Adrenal gland (tissue), 12 donors: Measurements from ENCODE around the gene UVRAG. TPM values are rescaled to one million over a fixed set of nuclear protein-coding genes. Genes with fewer than 3 reads are reported as not detected.

Experiments used
- DNase-seq, 7 donors: peaks; one replicate each; pipeline ENCODE4 v3.0.0-alpha.2; 2019 to 2020
- H3K27ac ChIP-seq, 5 donors: fragments of 200-600 bp; sonication (generic) in 4 of 5; 1 replicate in 3 of 5; 2 replicates in 2 of 5; pipeline versions ENCODE4 v1.5.1 to v1.8.0; 2016 to 2020; ENCODE audit warnings: mild to moderate bottlenecking in 1 of 5
- H3K27me3 ChIP-seq: fragments of 200-600 bp; 2 replicates; pipeline ENCODE4 v1.8.0; 2021
- H3K36me3 ChIP-seq, 2 donors: fragments of 200-600 bp; replicated peaks in 1 of 2; 1 replicate in 1 of 2; 2 replicates in 1 of 2; pipeline versions ENCODE4 v1.5.1 to v1.8.0; 2018 to 2022
- H3K4me1 ChIP-seq, 2 donors: fragments of 200-600 bp; replicated peaks in 1 of 2; 1 replicate in 1 of 2; 2 replicates in 1 of 2; pipeline versions ENCODE4 v1.5.1 to v1.8.0; 2018 to 2021
- H3K4me3 ChIP-seq, 4 donors: fragments of 200-600 bp; sonication (generic) in 3 of 4; one replicate each; pipeline ENCODE4 v1.5.1; 2016 to 2018
- H3K9me3 ChIP-seq, 3 donors: fragments of 200-600 bp; sonication (generic) in 1 of 3; replicated peaks in 1 of 3; 1 replicate in 2 of 3; 2 replicates in 1 of 3; pipeline versions ENCODE4 v1.5.1 to v1.8.0; 2016 to 2021
- POLR2A ChIP-seq, 2 donors: fragments of 450-650 bp; IDR thresholded peaks; one replicate each; pipeline ENCODE4 v1.6.1; 2017; ENCODE audit warnings: antibody characterized with exemption in 2 of 2, mild to moderate bottlenecking in 2 of 2, moderate library complexity in 1 of 2
- WGBS, 4 donors: extraction: QIAGEN DNeasy Blood & Tissue Kit in 2 of 4; methylation state at CpG; one replicate each; pipeline versions ENCODE4 v1.1.5 to v1.1.7; 2013 to 2017; 5-methylcytosine and 5-hydroxymethylcytosine counted together
- intact Hi-C, 2 donors: fragments of 100-400 bp; cut with DNase I; formaldehyde crosslinking; loops; one replicate each; pipeline versions ENCODE4 v1.14.1 to v1.15.0; 2022 to 2023
- polyA plus RNA-seq, 3 donors: library from polyadenylated mRNA; stranded (reverse); fragments of 200-250 nt in 2 of 3; fragments of 350-450 nt in 1 of 3; fragmentation: Illumina TruSeq in 1 of 3; extraction: RNeasy Lipid Tissue Mini Kit (QIAGEN cat#74804) in 1 of 3; gene quantifications; one replicate each; pipeline ENCODE4 v1.2.3, GENCODE V29; 2013 to 2014
- total RNA-seq, 9 donors: library from RNA; depleted of rRNA in 4 of 9; stranded (reverse); fragments of >200 nt in 4 of 9; fragments of 120-200 nt in 1 of 9; fragmentation: NEBNext Ultra II Directional in 1 of 9; extraction: Animal tissue kit (Norgen Biotek cat#: 25700) in 1 of 9; gene quantifications; one replicate each; pipeline versions ENCODE4 v1.1.0 to v1.2.4, GENCODE V29; 2013 to 2023
- TF ChIP-seq, protein P1 (sequence below), 6 experiments: fragments of 450-650 bp in 4 of 6; fragments of 200-600 bp in 2 of 6; sonication (generic) in 1 of 6; IDR thresholded peaks; 1 replicate in 5 of 6; 2 replicates in 1 of 6; pipeline versions ENCODE4 v1.5.1 to v1.8.0; 2016 to 2021; ENCODE audit warnings: antibody characterized with exemption in 6 of 6, mild to moderate bottlenecking in 2 of 6, moderate library complexity in 1 of 6
- donor health status: healthy with polysubstance abuse.
- donor health status: Bipolar disorder and iron deficiency.
- donor health status: DM: yes; HTN: yes; CAD: no.
- donor health status: DM: no; HTN: no; CAD: no.
- donor health status: DM: no; HTN: no; CAD: no.
- donor health status: DM: yes; HTN: yes; CAD: no.

Gene UVRAG
- total and polyA plus RNA-seq, 12 donors, result 10.9 to 61.4 (median 28.5) TPM

- H3K4me3 ChIP-seq, result no peak overlapping the region
- H3K4me1 ChIP-seq, result peaks cover 0 to 7% of the 10 kb centered on the region in 2 donors
- no peaks in the 10 kb centered on the region for H3K36me3 ChIP-seq
- no peak for DNase-seq
- TF ChIP-seq POLR2A (IDR thresholded peaks at IDR 0.05), result no peak
- TF ChIP-seq, protein P1, sequence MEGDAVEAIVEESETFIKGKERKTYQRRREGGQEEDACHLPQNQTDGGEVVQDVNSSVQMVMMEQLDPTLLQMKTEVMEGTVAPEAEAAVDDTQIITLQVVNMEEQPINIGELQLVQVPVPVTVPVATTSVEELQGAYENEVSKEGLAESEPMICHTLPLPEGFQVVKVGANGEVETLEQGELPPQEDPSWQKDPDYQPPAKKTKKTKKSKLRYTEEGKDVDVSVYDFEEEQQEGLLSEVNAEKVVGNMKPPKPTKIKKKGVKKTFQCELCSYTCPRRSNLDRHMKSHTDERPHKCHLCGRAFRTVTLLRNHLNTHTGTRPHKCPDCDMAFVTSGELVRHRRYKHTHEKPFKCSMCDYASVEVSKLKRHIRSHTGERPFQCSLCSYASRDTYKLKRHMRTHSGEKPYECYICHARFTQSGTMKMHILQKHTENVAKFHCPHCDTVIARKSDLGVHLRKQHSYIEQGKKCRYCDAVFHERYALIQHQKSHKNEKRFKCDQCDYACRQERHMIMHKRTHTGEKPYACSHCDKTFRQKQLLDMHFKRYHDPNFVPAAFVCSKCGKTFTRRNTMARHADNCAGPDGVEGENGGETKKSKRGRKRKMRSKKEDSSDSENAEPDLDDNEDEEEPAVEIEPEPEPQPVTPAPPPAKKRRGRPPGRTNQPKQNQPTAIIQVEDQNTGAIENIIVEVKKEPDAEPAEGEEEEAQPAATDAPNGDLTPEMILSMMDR (IDR thresholded peaks at IDR 0.05), result no peak
- intact Hi-C loops, result no loop called here
- no peak overlapping the region for H3K27ac ChIP-seq
- H3K27me3 ChIP-seq, result no peaks in the 10 kb centered on the region
- H3K9me3 ChIP-seq, result peaks cover 0 to 8% (median 0%) of the 10 kb centered on the region in 3 donors
These were observed 218.7 kb downstream of the UVRAG start for GRCh38 chr11:76033699-76034098.

DNA sequence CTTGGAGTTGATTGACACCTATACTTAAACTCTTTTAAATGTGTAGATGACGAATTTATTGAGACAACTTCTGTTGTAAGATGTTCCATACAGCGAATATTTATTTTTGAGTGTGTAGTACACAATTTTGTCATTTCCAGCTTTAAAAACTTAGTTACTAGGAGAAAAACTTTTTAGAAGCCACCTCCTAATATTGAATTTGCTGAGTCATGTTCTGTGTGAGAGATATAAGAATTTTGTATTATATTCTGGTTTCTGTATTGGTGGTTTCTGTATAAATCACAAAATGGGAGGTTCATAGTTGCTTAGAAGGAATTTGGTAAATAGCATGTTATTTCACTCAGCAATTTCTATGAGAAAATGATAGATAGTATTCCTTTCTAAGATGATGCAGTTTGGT lies 220.0 kb downstream of the UVRAG start:
- intact Hi-C loops, result no loop called here
- H3K9me3 ChIP-seq, result peaks cover 0 to 8% (median 0%) of the 10 kb centered on the region in 3 donors
- TF ChIP-seq, protein P1 (IDR thresholded peaks at IDR 0.05), result no peak
- no peak for TF ChIP-seq POLR2A (IDR thresholded peaks at IDR 0.05)
- no peaks in the 10 kb centered on the region for H3K36me3 ChIP-seq
- no peak for DNase-seq
- H3K27me3 ChIP-seq, result no peaks in the 10 kb centered on the region
- 93 to 97% (median 95%) methylated on average over 2 of the region's 2 CpGs for WGBS, 4 donors
- peaks cover 0 to 7% of the 10 kb centered on the region in 2 donors for H3K4me1 ChIP-seq
- H3K27ac ChIP-seq, result no peak overlapping the region
- no peak overlapping the region for H3K4me3 ChIP-seq

DNA sequence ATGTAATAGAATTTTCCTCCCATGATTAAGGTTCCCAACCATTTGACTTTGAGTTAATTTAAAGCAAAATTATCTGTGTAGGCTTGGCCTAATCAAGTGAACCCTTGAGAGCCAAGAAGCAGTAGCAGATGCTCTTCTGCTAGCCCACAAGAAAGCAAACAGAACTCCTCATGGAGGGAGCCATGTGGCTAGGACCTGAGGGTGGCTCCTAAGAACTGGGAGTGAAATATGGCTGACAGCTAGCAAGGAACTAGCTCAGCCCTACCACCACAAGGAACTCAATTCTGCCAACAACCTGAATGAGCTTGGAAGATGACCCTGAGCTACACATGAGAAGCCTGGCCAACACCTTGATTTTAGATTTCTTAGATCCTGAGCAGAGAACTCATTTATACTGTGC lies 223.6 kb downstream of the UVRAG start:
- H3K4me1 ChIP-seq, result no peaks in the 10 kb centered on the region
- no peak for DNase-seq
- TF ChIP-seq, protein P1 (IDR thresholded peaks at IDR 0.05), result no peak
- TF ChIP-seq POLR2A (IDR thresholded peaks at IDR 0.05), result no peak
- H3K27me3 ChIP-seq, result no peaks in the 10 kb centered on the region
- peaks cover 0 to 8% (median 0%) of the 10 kb centered on the region in 3 donors for H3K9me3 ChIP-seq
- H3K27ac ChIP-seq, result no peak overlapping the region
- H3K4me3 ChIP-seq, result no peak overlapping the region
- intact Hi-C loops, result no loop called here
- H3K36me3 ChIP-seq, result no peaks in the 10 kb centered on the region

DNA sequence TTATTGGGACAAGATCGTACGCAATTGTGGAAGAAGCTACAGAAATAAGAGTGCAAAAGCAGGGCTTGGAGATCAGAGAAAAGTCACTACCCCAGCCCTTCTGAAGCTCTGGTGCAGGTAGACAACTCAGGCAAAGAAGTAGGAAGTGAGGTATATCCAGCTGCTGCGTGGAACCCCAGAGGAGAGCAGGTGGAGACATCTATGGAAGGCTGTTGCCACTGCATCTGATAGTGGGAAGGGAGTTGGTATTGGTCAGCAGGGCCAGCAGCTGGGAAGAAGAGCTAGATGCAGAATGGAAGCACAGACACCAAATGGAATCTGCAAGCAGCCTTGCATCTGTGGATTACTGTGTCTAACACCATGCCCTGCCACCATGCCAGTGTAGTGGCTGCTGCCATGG lies 226.2 kb downstream of the UVRAG start:
- H3K27me3 ChIP-seq, result no peaks in the 10 kb centered on the region
- no peaks in the 10 kb centered on the region for H3K36me3 ChIP-seq
- 95 to 98% (median 96%) methylated on average over 3 of the region's 3 CpGs for WGBS, 4 donors
- no peak overlapping the region for H3K27ac ChIP-seq
- TF ChIP-seq POLR2A (IDR thresholded peaks at IDR 0.05), result no peak
- intact Hi-C loops, result no loop called here
- no peaks in the 10 kb centered on the region for H3K9me3 ChIP-seq
- peaks cover 0 to 10% of the 10 kb centered on the region in 2 donors for H3K4me1 ChIP-seq
- no peak overlapping the region for H3K4me3 ChIP-seq
- DNase-seq, result no peak

GRCh38 chr11:76044750-76045320 lies 229.8 kb downstream of the UVRAG start:
- H3K27me3 ChIP-seq, result no peaks in the 10 kb centered on the region
- TF ChIP-seq, protein P1 (IDR thresholded peaks at IDR 0.05), result no peak
- no peak for TF ChIP-seq POLR2A (IDR thresholded peaks at IDR 0.05)
- H3K4me1 ChIP-seq, result peaks cover 0 to 10% of the 10 kb centered on the region in 2 donors
- 88 to 92% (median 91%) methylated on average over 7 of the region's 7 CpGs for WGBS, 4 donors
- H3K4me3 ChIP-seq, result no peak overlapping the region
- intact Hi-C loops, result no loop called here
- H3K36me3 ChIP-seq, result no peaks in the 10 kb centered on the region
- H3K27ac ChIP-seq, result no peak overlapping the region
- DNase-seq, result no peak
- H3K9me3 ChIP-seq, result no peaks in the 10 kb centered on the region
